SK-N-SH (cell line): Measurements from ENCODE around the gene NCAM2. TPM values are rescaled to one million over a fixed set of nuclear protein-coding genes. Genes with fewer than 3 reads are reported as not detected.

Experiments
- CTCF ChIA-PET: fragments of 300-600, 350-600 bp; formaldehyde crosslinking; extraction: SDS; loops from one replicate; lab custom pipeline; 2021; lab: Yijun Ruan, JAX
- POLR2A ChIA-PET: fragments of 350-600 bp; sonication (Branson Sonifier 250); formaldehyde crosslinking; extraction: SDS; loops from one replicate; lab custom pipeline; 2020; ENCODE audit warnings: antibody characterized with exemption, inconsistent platforms; lab: Yijun Ruan, JAX
- DNase-seq: peaks from one replicate; pipeline ENCODE4 v3.0.0; 2012
- H2AFZ ChIP-seq: fragments of 200-600 bp; sonication (generic); 2 replicates; pipeline ENCODE4 v1.8.1; 2016; ENCODE audit warnings: antibody characterized with exemption, mild to moderate bottlenecking, low read depth
- H3F3A ChIP-seq: fragments of 200-600 bp; sonication (generic); replicated peaks from 2 replicates; pipeline ENCODE3; 2016; ENCODE audit warnings: antibody characterized with exemption, mild to moderate bottlenecking; ENCODE audit not compliant: insufficient read depth
- H3K27ac ChIP-seq, 2 experiments: fragments of 200-500 bp in 1 of 2; fragments of 200-600 bp in 1 of 2; sonication (Bioruptor generic) in 1 of 2; sonication (generic), shearing (Covaris generic) in 1 of 2; 2 replicates each; pipeline versions ENCODE4 v1.5.1 to v1.6.1; 2014 to 2016; ENCODE audit warnings: low read depth in 2 of 2, inconsistent platforms in 1 of 2, low read length in 1 of 2, mild to moderate bottlenecking in 1 of 2, mixed read lengths in 1 of 2
- H3K27me3 ChIP-seq: fragments of 200-600 bp; sonication (generic), shearing (Covaris generic); 2 replicates; pipeline ENCODE4 v1.6.1; 2016; ENCODE audit warnings: mixed run types; ENCODE audit not compliant: insufficient read depth
- H3K36me3 ChIP-seq, 2 experiments: fragments of 200-500 bp in 1 of 2; fragments of 200-600 bp in 1 of 2; sonication (Bioruptor generic) in 1 of 2; sonication (generic) in 1 of 2; replicated peaks in 1 of 2; 2 replicates each; pipeline versions ENCODE3 to v1.5.1; 2014 to 2016; ENCODE audit warnings: low read length in 1 of 2, mild to moderate bottlenecking in 1 of 2; ENCODE audit not compliant: insufficient read depth in 2 of 2, control insufficient read depth in 1 of 2
- H3K4me1 ChIP-seq, 2 experiments: fragments of 200-500 bp in 1 of 2; fragments of 200-600 bp in 1 of 2; sonication (Bioruptor generic) in 1 of 2; sonication (generic), shearing (Covaris generic) in 1 of 2; 2 replicates each; pipeline versions ENCODE4 v1.5.1 to v1.6.1; 2014 to 2016; ENCODE audit warnings: low read depth in 1 of 2, low read length in 1 of 2, mixed run types in 1 of 2; ENCODE audit not compliant: insufficient read depth in 2 of 2, control insufficient read depth in 1 of 2
- H3K4me2 ChIP-seq: fragments of 200-600 bp; sonication (generic), shearing (Covaris generic); 2 replicates; pipeline ENCODE4 v1.6.1; 2017; ENCODE audit warnings: mixed run types
- H3K4me3 ChIP-seq, 2 experiments: fragments of 200-500 bp in 1 of 2; fragments of 200-600 bp in 1 of 2; sonication (Bioruptor generic) in 1 of 2; sonication (generic), shearing (Covaris generic) in 1 of 2; 2 replicates each; pipeline versions ENCODE4 v1.5.1 to v1.8.1; 2014 to 2016; ENCODE audit warnings: low read depth in 2 of 2, inconsistent platforms in 1 of 2, low read length in 1 of 2, mild to moderate bottlenecking in 1 of 2, mixed read lengths in 1 of 2, moderate library complexity in 1 of 2
- H3K79me2 ChIP-seq: fragments of 200-600 bp; sonication (generic); 2 replicates; pipeline ENCODE4 v1.8.1; 2017; ENCODE audit warnings: mild to moderate bottlenecking; ENCODE audit not compliant: insufficient read depth
- H3K9ac ChIP-seq: fragments of 200-600 bp; sonication (generic); 2 replicates; pipeline ENCODE4 v1.6.1; 2017; ENCODE audit warnings: mixed run types
- H3K9me2 ChIP-seq: fragments of 200-600 bp; sonication (generic); 2 replicates; pipeline ENCODE4 v1.6.1; 2017; ENCODE audit warnings: mixed run types
- H3K9me3 ChIP-seq: fragments of 200-600 bp; sonication (generic); 2 replicates; pipeline ENCODE4 v1.6.1; 2017; ENCODE audit warnings: mixed run types, mild to moderate bottlenecking, moderate library complexity
- H4K20me1 ChIP-seq: fragments of 200-600 bp; sonication (generic); 2 replicates; pipeline ENCODE4 v1.6.1; 2017; ENCODE audit warnings: mild to moderate bottlenecking, mixed run types; ENCODE audit not compliant: insufficient read depth
- CHD2 ChIP-seq: fragments of 150-350 bp; IDR thresholded peaks from 2 replicates; pipeline ENCODE4 v1.6.1; 2018; ENCODE audit warnings: low read length; ENCODE audit not compliant: partially characterized antibody
- CTCF ChIP-seq: fragments of 200-600 bp; sonication (generic); IDR thresholded peaks from 2 replicates; pipeline ENCODE4 v1.6.1; 2017; ENCODE audit warnings: antibody characterized with exemption, mild to moderate bottlenecking, moderate library complexity
- EP300 ChIP-seq, 2 experiments: IDR thresholded peaks; 2 replicates each; pipeline versions ENCODE4 v1.4.0 to v1.6.1; 2012; ENCODE audit warnings: borderline replicate concordance in 1 of 2, low read depth in 1 of 2, low read length in 1 of 2
- EZH2phosphoT487 ChIP-seq: fragments of 200-600 bp; sonication (generic); IDR thresholded peaks from 2 replicates; pipeline ENCODE4 v1.6.1; 2017; ENCODE audit warnings: low read depth, mixed run types, mild to moderate bottlenecking, antibody characterized with exemption, moderate library complexity, borderline replicate concordance
- FOSL2 ChIP-seq: IDR thresholded peaks from 2 replicates; pipeline ENCODE4 v1.4.0; 2012; ENCODE audit warnings: low read depth, mild to moderate bottlenecking, moderate library complexity, borderline replicate concordance
- FOXJ3 ChIP-seq: sonication (generic); formaldehyde crosslinking; IDR thresholded peaks from 2 replicates; pipeline ENCODE4 v1.5.1; 2020; ENCODE audit warnings: mild to moderate bottlenecking, missing genetic modification reagents
- FOXM1 ChIP-seq: IDR thresholded peaks from 2 replicates; pipeline ENCODE4 v1.4.0; 2012; ENCODE audit warnings: low read depth, mild to moderate bottlenecking
- GATA2 ChIP-seq: sonication (generic); formaldehyde crosslinking; IDR thresholded peaks from 2 replicates; pipeline ENCODE4 v1.5.0; 2020; ENCODE audit warnings: mild to moderate bottlenecking, missing genetic modification reagents
- IRF3 ChIP-seq: fragments of 150-350 bp; IDR thresholded peaks from 2 replicates; pipeline ENCODE4 v1.6.1; 2016; ENCODE audit warnings: mild to moderate bottlenecking, low read depth, low read length
- MEF2A ChIP-seq: IDR thresholded peaks from 2 replicates; pipeline ENCODE4 v1.4.0; 2012; ENCODE audit warnings: low read depth, borderline replicate concordance
- NFIC ChIP-seq: IDR thresholded peaks from 2 replicates; pipeline ENCODE4 v1.4.0; 2012; ENCODE audit warnings: borderline replicate concordance
- NRF1 ChIP-seq: IDR thresholded peaks from 2 replicates; pipeline ENCODE4 v1.6.1; 2012; ENCODE audit warnings: low read depth, mild to moderate bottlenecking, low read length
- POLR2AphosphoS5 ChIP-seq: IDR thresholded peaks from 2 replicates; pipeline ENCODE4 v1.6.1; 2012; ENCODE audit warnings: low read depth, low read length
- RAD21 ChIP-seq: IDR thresholded peaks from 2 replicates; pipeline ENCODE4 v1.6.1; 2012; ENCODE audit warnings: mild to moderate bottlenecking, low read length
- REST ChIP-seq: IDR thresholded peaks from 2 replicates; pipeline ENCODE4 v1.6.1; 2012; ENCODE audit warnings: mild to moderate bottlenecking, low read depth, low read length, moderate library complexity
- RXRA ChIP-seq: IDR thresholded peaks from 2 replicates; pipeline ENCODE4 v1.4.0; 2012; ENCODE audit warnings: low read depth, mild to moderate bottlenecking, borderline replicate concordance
- SMC3 ChIP-seq: IDR thresholded peaks from 2 replicates; pipeline ENCODE4 v1.6.1; 2012; ENCODE audit warnings: low read depth, low read length, improper control_type of control experiment
- TAF1 ChIP-seq: IDR thresholded peaks from 2 replicates; pipeline ENCODE4 v1.6.1; 2012; ENCODE audit warnings: low read depth, mild to moderate bottlenecking, low read length, moderate library complexity, borderline replicate concordance
- YY1 ChIP-seq: IDR thresholded peaks from 2 replicates; pipeline ENCODE4 v1.4.0; 2012; ENCODE audit warnings: low read depth, mild to moderate bottlenecking
- WGBS: methylation state at CpG from one replicate; pipeline ENCODE4 v1.1.6; 2017; ENCODE audit warnings: low lambda C conversion rate; 5-methylcytosine and 5-hydroxymethylcytosine counted together
- polyA plus RNA-seq, 3 experiments: library from polyadenylated mRNA; depleted of rRNA; stranded (reverse); fragments of >200 nt; gene quantifications; 2 replicates each; pipeline ENCODE4 v1.2.3, GENCODE V29; 2012
- TF ChIP-seq, protein P1 (sequence below): fragments of 150-350 bp; IDR thresholded peaks from 2 replicates; pipeline ENCODE4 v1.6.1; 2017; ENCODE audit warnings: antibody characterized with exemption, low read length, low read depth, borderline replicate concordance

NCAM2 gene
- polyA plus RNA-seq, 1 of the 3 experiments (the other 2 are of a cell fraction), result 2.1 TPM

- TF ChIP-seq FOSL2, result no peak
- no peak for TF ChIP-seq REST
- no peak for TF ChIP-seq IRF3
- TF ChIP-seq FOXM1, result no peak
- no peak for TF ChIP-seq GATA2 (CRISPR knock-in tag)
- TF ChIP-seq YY1, result no peak
- no peak for TF ChIP-seq EZH2phosphoT487
- TF ChIP-seq MEF2A, result no peak
- no peak for TF ChIP-seq EP300 (IDR thresholded peaks at IDR 0.05; ENCODE audit: borderline replicate concordance in 1 of 2, low read depth in 1 of 2, low read length in 1 of 2)
- no peak for TF ChIP-seq POLR2AphosphoS5
- peak; percentile 96 for TF ChIP-seq RAD21
- no peak for TF ChIP-seq NFIC
- TF ChIP-seq RXRA, result no peak
- TF ChIP-seq FOXJ3 (CRISPR knock-in tag), result no peak
- peak; percentile 77 for TF ChIP-seq SMC3
- no peak for TF ChIP-seq TAF1
- TF ChIP-seq CHD2, result no peak
- TF ChIP-seq CTCF, result peak; percentile 90
- TF ChIP-seq NRF1, result no peak
- TF ChIP-seq, protein P1, sequence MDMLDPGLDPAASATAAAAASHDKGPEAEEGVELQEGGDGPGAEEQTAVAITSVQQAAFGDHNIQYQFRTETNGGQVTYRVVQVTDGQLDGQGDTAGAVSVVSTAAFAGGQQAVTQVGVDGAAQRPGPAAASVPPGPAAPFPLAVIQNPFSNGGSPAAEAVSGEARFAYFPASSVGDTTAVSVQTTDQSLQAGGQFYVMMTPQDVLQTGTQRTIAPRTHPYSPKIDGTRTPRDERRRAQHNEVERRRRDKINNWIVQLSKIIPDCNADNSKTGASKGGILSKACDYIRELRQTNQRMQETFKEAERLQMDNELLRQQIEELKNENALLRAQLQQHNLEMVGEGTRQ, result no peak
- peak overlapping the region; percentile 1 to 95; a peak in 2 of 4 replicates for H3K4me3 ChIP-seq
- H3K4me2 ChIP-seq, result peak overlapping the region; percentile 35; the same call in 1 of the 2 replicates
- ChIA-PET CTCF (interaction anchor here (0.6 to 7.9 kb wide), 15 partner anchors 12 to 1792 kb away, joined by 3 to 51 read pairs (median 4); no protein-coding TSS in a partner anchor), POLR2A (no interaction called here)
- 6% methylated on average over 3 of the region's 3 CpGs for WGBS
- no peaks in the 10 kb centered on the region for H3F3A ChIP-seq
- no peaks in the 10 kb centered on the region for H4K20me1 ChIP-seq
- no peaks in the 10 kb centered on the region for H3K9me3 ChIP-seq
- no peaks in the 10 kb centered on the region for H3K27me3 ChIP-seq
- H3K79me2 ChIP-seq, result no peaks in the 10 kb centered on the region
- H3K36me3 ChIP-seq, result no peaks in the 10 kb centered on the region
- no peak overlapping the region for H3K9ac ChIP-seq
- no peaks in the 10 kb centered on the region for H3K9me2 ChIP-seq
- no peak overlapping the region for H3K27ac ChIP-seq
- H3K4me1 ChIP-seq, result peaks cover 0 to 7% of the 10 kb centered on the region in 2 experiments; a peak in 2 of 4 replicates
- H2AFZ ChIP-seq, result no peak overlapping the region
- peak; percentile 62 for DNase-seq
These were observed 1.4 kb downstream of the NCAM2 start for GRCh38 chr21:20999659-21000058.
